ENCODE measurements around the gene ESRRG.
"Not testable (repeated sequence)": the region's sequence is repeated elsewhere in the genome, so short reads cannot be mapped to it uniquely, and the experiment has no call there.

Gene ESRRG

GRCh38 chr1:216563087-216563486 lies 160.1 kb downstream of the ESRRG start:
- no peak for DNase-seq (ENCODE audit: low read depth)

GRCh38 chr1:216562383-216562782 lies 160.8 kb downstream of the ESRRG start:
- no peak for DNase-seq (ENCODE audit: low read depth)

GRCh38 chr1:216560527-216560926 lies 162.7 kb downstream of the ESRRG start:
- DNase-seq (ENCODE audit: low read depth): no peak

- DNase-seq (ENCODE audit: low read depth): no peak
Observed at GRCh38 chr1:216559359-216559758, 163.9 kb downstream of the ESRRG start.

GRCh38 chr1:216555653-216556052 lies 167.6 kb downstream of the ESRRG start:
- no peak for DNase-seq (ENCODE audit: low read depth)

GRCh38 chr1:216554934-216555333 lies 168.3 kb downstream of the ESRRG start:
- no peak for DNase-seq (ENCODE audit: low read depth)

GRCh38 chr1:216553766-216554165 lies 169.5 kb downstream of the ESRRG start:
- DNase-seq (ENCODE audit: low read depth): no peak

- no peak for DNase-seq (ENCODE audit: low read depth)
Observed at GRCh38 chr1:216553040-216553439, 170.2 kb downstream of the ESRRG start.

- no peak for DNase-seq (ENCODE audit: low read depth)
Observed at GRCh38 chr1:216549796-216550195, 173.4 kb downstream of the ESRRG start.

- no peak for DNase-seq (ENCODE audit: low read depth)
Observed at GRCh38 chr1:216542741-216543140, 180.5 kb downstream of the ESRRG start.

GRCh38 chr1:216542263-216542662 lies 181.0 kb downstream of the ESRRG start:
- no peak for DNase-seq (ENCODE audit: low read depth)

- no peak for DNase-seq (ENCODE audit: low read depth)
Observed at GRCh38 chr1:216535751-216536150, 187.5 kb downstream of the ESRRG start.

- no peak for DNase-seq (ENCODE audit: low read depth)
Observed at GRCh38 chr1:216535059-216535458, 188.2 kb downstream of the ESRRG start.

GRCh38 chr1:216533776-216534175 lies 189.5 kb downstream of the ESRRG start:
- DNase-seq (ENCODE audit: low read depth): no peak

GRCh38 chr1:216532251-216532798 lies 190.9 kb downstream of the ESRRG start:
- DNase-seq (ENCODE audit: low read depth): no peak

GRCh38 chr1:216531263-216532239 lies 191.7 kb downstream of the ESRRG start:
- no peak for DNase-seq (ENCODE audit: low read depth)

- not testable (repeated sequence) for DNase-seq (ENCODE audit: low read depth)
Observed at GRCh38 chr1:216529851-216530250, 193.4 kb downstream of the ESRRG start.

- DNase-seq (ENCODE audit: low read depth): no peak
Observed at GRCh38 chr1:216528816-216529215, 194.4 kb downstream of the ESRRG start.

- DNase-seq (ENCODE audit: low read depth): peak; percentile 3
Observed at GRCh38 chr1:216523449-216524190, 199.6 kb downstream of the ESRRG start.

- no peak for DNase-seq (ENCODE audit: low read depth)
Observed at GRCh38 chr1:216523043-216523442, 200.2 kb downstream of the ESRRG start.

- no peak for DNase-seq (ENCODE audit: low read depth)
Observed at GRCh38 chr1:216521477-216521876, 201.8 kb downstream of the ESRRG start.

- no peak for DNase-seq (ENCODE audit: low read depth)
Observed at GRCh38 chr1:216518844-216519627, 204.2 kb downstream of the ESRRG start.

Measured in fibroblast of the conjunctiva (primary cell).